IMR-90 (cell line): Measurements from ENCODE around the gene TINAGL1.

Experiments used
- CEBPB ChIP-seq: IDR thresholded peaks from 2 replicates; pipeline ENCODE4 v1.6.1; 2012; ENCODE audit warnings: low read depth, low read length, improper control_type of control experiment
- CTCF ChIP-seq: conservative IDR thresholded peaks from 2 replicates; pipeline ENCODE4 v1.5.1; 2012; ENCODE audit warnings: mild to moderate bottlenecking, low read depth, low read length, improper control_type of control experiment
- NFE2L2 ChIP-seq: fragments of 150-350 bp; IDR thresholded peaks from 2 replicates; pipeline ENCODE4 v1.6.1; 2016; ENCODE audit warnings: low read depth, mild to moderate bottlenecking, low read length
- POLR2A ChIP-seq: IDR thresholded peaks from 2 replicates; pipeline ENCODE4 v1.6.1; 2012; ENCODE audit warnings: mild to moderate bottlenecking, low read depth, low read length
- RAD21 ChIP-seq: IDR thresholded peaks from 2 replicates; pipeline ENCODE4 v1.6.1; 2012; ENCODE audit warnings: low read length, improper control_type of control experiment

DNA sequence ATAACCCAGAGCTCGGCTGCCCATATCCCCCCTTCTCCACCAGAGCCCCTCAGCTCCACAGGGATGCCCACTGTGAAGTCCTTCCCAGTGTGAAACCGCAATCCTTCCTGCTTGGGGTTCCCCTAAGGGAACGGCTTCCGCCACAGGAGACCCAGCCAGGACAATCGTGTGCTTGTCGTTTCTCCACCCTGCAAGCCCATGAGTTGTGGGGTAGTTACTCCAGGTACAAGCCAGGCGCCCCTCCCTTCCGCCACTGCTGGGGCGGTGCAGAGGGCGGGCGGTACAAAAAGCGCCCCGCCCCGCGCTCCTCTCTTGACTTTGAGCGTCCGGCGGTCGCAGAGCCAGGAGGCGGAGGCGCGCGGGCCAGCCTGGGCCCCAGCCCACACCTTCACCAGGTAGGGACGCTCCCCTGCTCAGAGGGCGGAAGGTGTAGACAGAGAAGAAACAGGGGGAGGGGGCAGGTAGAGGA, at the start of gene TINAGL1:
- TF ChIP-seq CTCF (no peak), POLR2A (no peak), CEBPB (no peak), RAD21 (no peak), NFE2L2 (no peak)
